Activated naive CD8-positive, alpha-beta T cell treated with anti-CD3 and anti-CD28 coated beads for 36 hours (primary cell): ENCODE measurements around the gene MRTFA. TPM values are rescaled to one million over a fixed set of nuclear protein-coding genes. Genes with fewer than 3 reads are reported as not detected.
A peak's percentile ranks its signal among the peaks of the same experiment; 100 is the strongest.
"Not testable (repeated sequence)": the region's sequence is repeated elsewhere in the genome, so short reads cannot be mapped to it uniquely, and the experiment has no call there.

ENCODE experiments used
- DNase-seq: peaks from one replicate; pipeline ENCODE4 v3.0.0; 2021
- H3K27ac Mint-ChIP-seq: one replicate; pipeline ENCODE4 v1.8.0; 2022; ENCODE audit warnings: mild to moderate bottlenecking, moderate library complexity, mixed read lengths
- H3K27me3 Mint-ChIP-seq: one replicate; pipeline ENCODE4 v1.8.0; 2022; ENCODE audit warnings: mild to moderate bottlenecking, mixed read lengths
- H3K36me3 Mint-ChIP-seq: one replicate; pipeline ENCODE4 v1.8.0; 2021; ENCODE audit warnings: mild to moderate bottlenecking, mixed read lengths
- H3K4me1 Mint-ChIP-seq: one replicate; pipeline ENCODE4 v1.8.0; 2021; ENCODE audit warnings: mixed read lengths
- H3K4me3 Mint-ChIP-seq: one replicate; pipeline ENCODE4 v1.8.0; 2022; ENCODE audit warnings: mild to moderate bottlenecking, moderate library complexity, mixed read lengths
- H3K9me3 Mint-ChIP-seq: one replicate; pipeline ENCODE4 v1.8.0; 2022; ENCODE audit warnings: mixed read lengths
- total RNA-seq, 2 experiments: library from RNA; stranded (reverse); gene quantifications; one replicate each; pipeline ENCODE4 v1.2.3, GENCODE V29; 2021

The MRTFA gene
- total RNA-seq, 2 experiments from 2014 or later, result 35.3 to 37.6 TPM

- H3K27me3 Mint-ChIP-seq, result no peaks in the 10 kb centered on the region
- H3K36me3 Mint-ChIP-seq, result peaks cover 26% of the 10 kb centered on the region
- H3K27ac Mint-ChIP-seq, result no peak overlapping the region
- no peak for DNase-seq
- no peak overlapping the region for H3K4me3 Mint-ChIP-seq
- peaks cover 6% of the 10 kb centered on the region for H3K9me3 Mint-ChIP-seq
- peaks cover 34% of the 10 kb centered on the region for H3K4me1 Mint-ChIP-seq
Observed at GRCh38 chr22:40582063-40582462, 54.5 kb downstream of the MRTFA start.

- no peak overlapping the region for H3K4me3 Mint-ChIP-seq
- H3K36me3 Mint-ChIP-seq, result peaks cover 20% of the 10 kb centered on the region
- peaks cover 6% of the 10 kb centered on the region for H3K9me3 Mint-ChIP-seq
- no peak overlapping the region for H3K27ac Mint-ChIP-seq
- DNase-seq, result no peak
- H3K4me1 Mint-ChIP-seq, result peaks cover 25% of the 10 kb centered on the region
- H3K27me3 Mint-ChIP-seq, result no peaks in the 10 kb centered on the region
Observed at GRCh38 chr22:40580631-40581030, 55.9 kb downstream of the MRTFA start.

- Mint-ChIP-seq H3K4me3 (peak overlapping the region; percentile 7), H3K4me1 (peaks cover 15% of the 10 kb centered on the region), H3K36me3 (peaks cover 13% of the 10 kb centered on the region), H3K27ac (peak overlapping the region; percentile 79), H3K27me3 (no peaks in the 10 kb centered on the region), H3K9me3 (peaks cover 6% of the 10 kb centered on the region)
- peak; percentile 17 for DNase-seq
Observed at GRCh38 chr22:40578171-40578570, 58.3 kb downstream of the MRTFA start.

GRCh38 chr22:40572976-40573375 is 63.5 kb downstream of the MRTFA start:
- H3K9me3 Mint-ChIP-seq, result peaks cover 12% of the 10 kb centered on the region
- H3K36me3 Mint-ChIP-seq, result peaks cover 28% of the 10 kb centered on the region
- H3K4me3 Mint-ChIP-seq, result no peak overlapping the region
- DNase-seq, result no peak
- no peak overlapping the region for H3K27ac Mint-ChIP-seq
- peaks cover 5% of the 10 kb centered on the region for H3K4me1 Mint-ChIP-seq
- no peaks in the 10 kb centered on the region for H3K27me3 Mint-ChIP-seq

- peaks cover 2% of the 10 kb centered on the region for H3K4me1 Mint-ChIP-seq
- peaks cover 26% of the 10 kb centered on the region for H3K36me3 Mint-ChIP-seq
- H3K9me3 Mint-ChIP-seq, result peaks cover 10% of the 10 kb centered on the region
- H3K27ac Mint-ChIP-seq, result no peak overlapping the region
- no peaks in the 10 kb centered on the region for H3K27me3 Mint-ChIP-seq
- DNase-seq, result no peak
- H3K4me3 Mint-ChIP-seq, result no peak overlapping the region
Observed at GRCh38 chr22:40571887-40572286, 64.6 kb downstream of the MRTFA start.

- Mint-ChIP-seq H3K4me1 (peaks cover under 1% of the 10 kb centered on the region), H3K9me3 (peaks cover 8% of the 10 kb centered on the region), H3K36me3 (peaks cover 24% of the 10 kb centered on the region), H3K27ac (no peak overlapping the region), H3K27me3 (no peaks in the 10 kb centered on the region), H3K4me3 (no peak overlapping the region)
- no peak for DNase-seq
Observed at GRCh38 chr22:40567626-40568328, 68.7 kb downstream of the MRTFA start.

GRCh38 chr22:40567106-40567505 is 69.4 kb downstream of the MRTFA start:
- DNase-seq, result no peak
- Mint-ChIP-seq H3K9me3 (peaks cover 8% of the 10 kb centered on the region), H3K4me1 (no peaks in the 10 kb centered on the region), H3K4me3 (no peak overlapping the region), H3K27me3 (no peaks in the 10 kb centered on the region), H3K27ac (no peak overlapping the region), H3K36me3 (peaks cover 17% of the 10 kb centered on the region)

GRCh38 chr22:40560994-40561515 is 75.5 kb downstream of the MRTFA start:
- no peak overlapping the region for H3K27ac Mint-ChIP-seq
- H3K27me3 Mint-ChIP-seq, result no peaks in the 10 kb centered on the region
- peaks cover 17% of the 10 kb centered on the region for H3K4me1 Mint-ChIP-seq
- H3K4me3 Mint-ChIP-seq, result no peak overlapping the region
- no peaks in the 10 kb centered on the region for H3K9me3 Mint-ChIP-seq
- DNase-seq, result no peak
- peaks cover 6% of the 10 kb centered on the region for H3K36me3 Mint-ChIP-seq

- Mint-ChIP-seq H3K9me3 (no peaks in the 10 kb centered on the region), H3K27me3 (no peaks in the 10 kb centered on the region), H3K27ac (no peak overlapping the region), H3K36me3 (peaks cover 6% of the 10 kb centered on the region), H3K4me1 (peaks cover 17% of the 10 kb centered on the region), H3K4me3 (no peak overlapping the region)
- no peak for DNase-seq
Observed at GRCh38 chr22:40560551-40560950, 76.0 kb downstream of the MRTFA start.

- peaks cover 5% of the 10 kb centered on the region for H3K9me3 Mint-ChIP-seq
- DNase-seq, result no peak
- H3K4me1 Mint-ChIP-seq, result peaks cover 20% of the 10 kb centered on the region
- no peaks in the 10 kb centered on the region for H3K27me3 Mint-ChIP-seq
- H3K4me3 Mint-ChIP-seq, result no peak overlapping the region
- H3K36me3 Mint-ChIP-seq, result peaks cover 19% of the 10 kb centered on the region
- no peak overlapping the region for H3K27ac Mint-ChIP-seq
Observed at GRCh38 chr22:40557972-40558371, 78.5 kb downstream of the MRTFA start.

GRCh38 chr22:40556641-40557040 is 79.9 kb downstream of the MRTFA start:
- H3K4me1 Mint-ChIP-seq, result peaks cover 22% of the 10 kb centered on the region
- no peak overlapping the region for H3K27ac Mint-ChIP-seq
- H3K36me3 Mint-ChIP-seq, result peaks cover 32% of the 10 kb centered on the region
- H3K27me3 Mint-ChIP-seq, result no peaks in the 10 kb centered on the region
- no peak overlapping the region for H3K4me3 Mint-ChIP-seq
- no peak for DNase-seq
- peaks cover 14% of the 10 kb centered on the region for H3K9me3 Mint-ChIP-seq

GRCh38 chr22:40554023-40554422 is 82.5 kb downstream of the MRTFA start:
- DNase-seq, H3K27me3 Mint-ChIP-seq, H3K4me3 Mint-ChIP-seq, H3K27ac Mint-ChIP-seq: not testable (repeated sequence)
- Mint-ChIP-seq H3K9me3 (peaks cover 14% of the 10 kb centered on the region), H3K36me3 (peaks cover 29% of the 10 kb centered on the region), H3K4me1 (peaks cover 13% of the 10 kb centered on the region)

GRCh38 chr22:40553014-40553554 is 83.4 kb downstream of the MRTFA start:
- H3K9me3 Mint-ChIP-seq, result peaks cover 14% of the 10 kb centered on the region
- DNase-seq, result no peak
- no peak overlapping the region for H3K4me3 Mint-ChIP-seq
- H3K36me3 Mint-ChIP-seq, result peaks cover 29% of the 10 kb centered on the region
- peaks cover 13% of the 10 kb centered on the region for H3K4me1 Mint-ChIP-seq
- no peak overlapping the region for H3K27ac Mint-ChIP-seq
- no peaks in the 10 kb centered on the region for H3K27me3 Mint-ChIP-seq

GRCh38 chr22:40552070-40552469 is 84.4 kb downstream of the MRTFA start:
- Mint-ChIP-seq H3K27me3 (no peaks in the 10 kb centered on the region), H3K36me3 (peaks cover 29% of the 10 kb centered on the region), H3K9me3 (peaks cover 14% of the 10 kb centered on the region), H3K27ac (no peak overlapping the region), H3K4me1 (peaks cover 11% of the 10 kb centered on the region), H3K4me3 (no peak overlapping the region)
- no peak for DNase-seq

GRCh38 chr22:40547729-40548143 is 88.8 kb downstream of the MRTFA start:
- Mint-ChIP-seq H3K4me1 (peaks cover 9% of the 10 kb centered on the region), H3K9me3 (peaks cover 7% of the 10 kb centered on the region), H3K4me3 (no peak overlapping the region), H3K27me3 (no peaks in the 10 kb centered on the region), H3K36me3 (peaks cover 25% of the 10 kb centered on the region), H3K27ac (no peak overlapping the region)
- DNase-seq, result no peak

- Mint-ChIP-seq H3K27ac (no peak overlapping the region), H3K9me3 (no peaks in the 10 kb centered on the region), H3K4me1 (peaks cover 23% of the 10 kb centered on the region), H3K4me3 (no peak overlapping the region), H3K27me3 (no peaks in the 10 kb centered on the region), H3K36me3 (peaks cover 14% of the 10 kb centered on the region)
- no peak for DNase-seq
Observed at GRCh38 chr22:40544758-40545157, 91.8 kb downstream of the MRTFA start.
